ENCODE measurements around the gene CFAP221. TPM values are rescaled to one million over a fixed set of nuclear protein-coding genes. Genes with fewer than 3 reads are reported as not detected.

CFAP221 gene
- not detected for total RNA-seq

DNA sequence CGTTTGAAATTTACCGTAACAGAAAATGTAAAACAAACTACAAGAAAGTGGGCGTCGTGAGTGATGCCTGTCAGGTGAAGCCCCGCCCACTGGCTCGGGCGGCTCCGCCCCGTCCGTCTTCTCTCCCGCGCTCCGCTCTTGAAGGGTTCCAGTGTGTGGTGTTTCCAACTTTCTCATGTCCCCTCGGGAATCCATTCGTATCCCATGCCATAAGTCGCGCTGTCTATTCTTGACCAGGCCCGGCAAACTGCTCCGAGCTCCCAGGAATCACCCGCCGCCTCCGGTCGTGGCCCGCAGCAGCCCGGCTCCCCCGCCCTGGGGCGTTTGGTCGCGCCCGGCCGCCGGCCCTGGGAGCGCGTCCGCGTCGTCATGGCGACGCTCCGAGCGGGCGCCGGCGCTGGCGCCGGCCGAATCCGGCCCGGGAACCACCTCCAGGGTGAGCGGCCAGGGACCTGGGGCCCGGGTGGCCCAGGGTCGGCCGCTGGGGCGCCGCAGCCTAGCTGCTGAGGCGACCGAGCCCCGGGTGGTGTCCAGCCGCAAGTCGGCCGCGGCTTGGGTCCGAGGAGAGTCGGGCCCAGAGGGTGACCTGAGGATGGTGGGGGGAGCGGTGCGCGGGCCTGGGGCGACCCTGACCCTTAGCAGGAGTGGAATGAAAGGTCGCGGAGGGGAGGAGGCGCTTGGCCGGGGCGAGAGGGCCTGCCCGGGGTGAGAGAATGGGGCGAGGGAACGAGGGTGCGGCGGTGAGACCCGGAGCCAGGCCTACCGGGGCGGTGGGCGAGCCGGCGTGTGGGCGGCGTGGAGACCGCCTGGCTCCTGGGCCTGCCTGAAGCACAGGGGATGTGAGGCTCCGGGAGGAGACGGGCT lies at the start of gene CFAP221:
Gene CFAP221 (plus strand): TSS at position 375 of the 864 bp plus-strand sequence. CDS start 1,683 bp downstream, outside the sequence.
- DNase-seq (ENCODE audit: low read depth in 2 of 3, low spot score in 2 of 3), result peak in 2 of 3 donors; percentile 68 to 70

DNA sequence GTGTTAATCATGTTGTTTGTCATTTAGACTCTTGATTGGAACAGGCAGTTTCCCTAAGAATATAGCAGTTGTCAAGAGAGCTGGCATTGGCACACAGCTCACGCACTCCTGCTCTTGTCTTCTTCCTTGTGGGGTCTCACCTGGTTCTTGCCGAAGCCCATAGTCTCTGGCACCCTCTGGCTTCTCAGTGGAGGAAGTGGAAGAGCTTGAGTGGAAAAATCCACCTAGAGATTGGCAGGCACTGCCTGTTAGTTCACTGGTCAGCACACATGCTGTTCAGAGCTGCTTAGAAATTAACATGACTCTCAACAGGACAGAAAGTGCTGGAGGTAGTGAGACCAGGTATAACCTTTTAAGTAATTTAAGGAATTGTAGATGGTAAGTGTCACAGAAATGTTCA lies 48.3 kb upstream of the CFAP221 start:
- no peak for DNase-seq (ENCODE audit: low read depth in 2 of 3, low spot score in 2 of 3)

DNA sequence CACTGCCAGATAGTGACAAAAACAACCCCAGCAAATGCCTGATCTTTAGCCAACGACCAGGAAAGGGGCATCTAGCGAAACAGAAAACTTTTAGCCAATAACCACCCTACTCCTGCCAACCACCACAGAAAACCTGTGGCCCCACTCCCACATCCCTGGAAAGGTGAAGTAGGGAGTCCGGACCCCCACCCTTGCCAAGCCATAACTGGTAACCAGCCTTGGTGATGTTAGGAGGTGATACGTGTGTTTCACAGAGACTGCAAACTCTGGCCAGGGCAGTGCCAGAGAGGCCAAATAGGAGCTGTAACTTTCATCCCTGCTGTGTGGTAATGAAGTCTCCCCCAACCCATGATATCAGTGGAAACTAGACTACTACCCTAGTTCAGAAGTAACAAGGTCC lies 47.6 kb upstream of the CFAP221 start:
- no peak for DNase-seq (ENCODE audit: low read depth in 2 of 3, low spot score in 2 of 3)

DNA sequence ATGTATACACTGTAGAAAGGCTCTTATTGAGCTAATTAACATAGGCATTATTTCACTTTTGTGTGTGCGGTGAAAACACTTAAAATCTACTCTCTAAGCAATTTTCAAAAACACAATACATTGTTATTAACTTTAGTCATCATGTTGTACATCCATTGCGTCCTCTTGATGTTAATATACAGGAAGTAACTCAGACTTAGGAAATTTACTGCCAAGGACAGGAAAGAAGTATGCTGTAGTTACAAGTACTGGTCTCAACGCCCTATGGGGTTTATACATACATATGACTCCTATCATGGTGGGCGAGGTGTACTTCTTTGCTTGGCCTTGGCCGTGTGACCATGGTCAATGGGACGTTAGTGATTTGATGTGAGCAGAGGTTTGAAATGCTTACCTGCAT lies 35.5 kb upstream of the CFAP221 start:
- no peak for DNase-seq (ENCODE audit: low read depth in 2 of 3, low spot score in 2 of 3)

DNA sequence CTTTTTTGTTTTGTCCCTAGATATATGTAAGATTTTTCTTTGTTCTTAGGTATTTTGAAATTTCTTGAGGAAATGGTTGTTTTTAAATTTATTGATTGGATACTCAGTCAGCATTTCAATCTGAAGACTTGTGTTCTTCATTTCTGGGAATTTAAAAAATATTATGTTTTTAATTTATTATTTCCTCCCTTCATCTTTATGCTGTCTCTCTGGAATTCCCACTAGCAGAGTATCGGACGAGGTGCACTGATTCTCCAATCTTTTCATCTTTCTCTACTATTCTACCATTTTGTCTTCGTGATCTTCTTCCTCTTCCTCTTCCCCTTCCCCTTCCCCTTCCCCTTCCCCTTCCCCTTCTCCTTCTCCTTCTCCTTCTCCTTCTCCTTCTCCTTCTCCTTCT lies 32.3 kb upstream of the CFAP221 start:
- no peak for DNase-seq (ENCODE audit: low read depth in 2 of 3, low spot score in 2 of 3)

DNA sequence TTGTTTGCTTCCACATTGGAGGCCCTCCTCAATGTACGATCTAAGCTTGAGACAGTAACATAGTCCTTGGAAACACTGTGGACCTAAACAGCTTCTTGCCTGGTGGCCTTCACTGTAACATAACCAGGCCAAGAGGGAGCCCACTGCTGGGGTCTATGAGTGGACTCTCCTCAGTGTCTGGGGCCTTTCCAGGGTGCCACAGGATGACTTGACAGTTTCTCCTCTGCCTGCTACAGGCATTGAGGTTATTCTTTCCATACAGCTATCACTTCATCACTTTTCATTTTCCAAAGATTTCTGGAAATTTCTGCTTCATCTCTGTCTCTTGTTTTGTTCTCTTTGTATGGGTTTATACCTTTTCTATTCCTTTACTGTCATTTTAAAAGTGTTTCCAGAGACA lies 31.3 kb upstream of the CFAP221 start:
- DNase-seq (ENCODE audit: low read depth in 2 of 3, low spot score in 2 of 3), result no peak

DNA sequence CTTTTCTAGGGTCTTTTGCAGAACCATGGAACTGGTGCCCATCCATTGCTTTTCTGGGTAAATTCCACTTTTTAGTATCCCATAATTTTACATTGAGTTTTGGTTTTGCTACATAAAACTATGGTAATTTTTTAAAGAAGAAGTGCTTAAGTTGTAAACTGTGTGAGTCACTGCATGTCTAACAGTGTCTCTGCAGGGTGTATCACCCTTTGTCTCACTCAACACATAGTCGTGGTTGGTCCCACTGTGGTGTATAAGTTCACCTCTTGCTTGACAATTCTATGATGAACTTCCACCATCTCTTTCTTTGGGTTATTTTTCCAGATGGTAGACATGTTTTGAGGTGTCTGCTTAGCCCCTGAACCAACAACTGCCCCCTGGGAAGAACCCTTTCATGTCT lies 30.4 kb upstream of the CFAP221 start:
- no peak for DNase-seq (ENCODE audit: low read depth in 2 of 3, low spot score in 2 of 3)

DNA sequence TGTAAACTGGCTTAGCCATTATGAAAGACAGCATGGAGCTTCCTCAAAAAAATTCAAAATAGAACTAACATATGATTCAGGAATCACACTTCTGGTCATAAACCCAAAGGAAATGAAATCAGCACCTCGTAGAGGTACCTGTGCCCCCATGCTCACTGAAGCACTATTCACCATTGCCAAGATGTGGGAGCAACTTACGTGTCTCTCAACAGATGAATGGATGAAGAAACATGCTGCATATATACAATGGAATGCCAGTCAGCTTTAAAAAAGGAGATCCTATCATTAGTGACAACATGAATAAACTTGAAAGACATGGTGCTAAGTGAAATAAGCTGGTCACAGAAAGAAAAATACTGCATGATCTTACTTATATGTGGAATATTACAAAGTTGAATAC lies 28.1 kb upstream of the CFAP221 start:
- no peak for DNase-seq (ENCODE audit: low read depth in 2 of 3, low spot score in 2 of 3)

DNA sequence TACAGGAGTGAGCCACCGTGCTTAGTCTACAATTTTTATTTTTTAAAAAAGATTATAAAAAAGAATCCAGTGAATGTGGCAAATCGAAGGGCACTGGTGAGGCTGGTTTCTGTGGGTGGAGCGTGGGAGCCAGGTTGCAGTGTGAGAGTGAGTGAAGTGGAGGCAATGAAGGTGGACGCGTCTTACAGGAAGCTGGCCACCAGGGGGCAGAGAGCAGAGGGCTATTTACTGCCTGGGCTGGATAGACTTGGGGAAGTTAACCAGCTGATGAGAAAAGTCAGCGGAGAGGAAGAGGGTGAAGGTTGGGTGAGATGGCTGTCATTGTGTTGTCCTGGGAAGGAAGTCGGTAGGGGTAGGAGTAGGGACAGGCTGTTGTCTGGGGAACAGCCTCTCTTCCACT lies 26.8 kb upstream of the CFAP221 start:
- peak in 2 of 3 donors; percentile 64 to 85 for DNase-seq (ENCODE audit: low read depth in 2 of 3, low spot score in 2 of 3)

DNA sequence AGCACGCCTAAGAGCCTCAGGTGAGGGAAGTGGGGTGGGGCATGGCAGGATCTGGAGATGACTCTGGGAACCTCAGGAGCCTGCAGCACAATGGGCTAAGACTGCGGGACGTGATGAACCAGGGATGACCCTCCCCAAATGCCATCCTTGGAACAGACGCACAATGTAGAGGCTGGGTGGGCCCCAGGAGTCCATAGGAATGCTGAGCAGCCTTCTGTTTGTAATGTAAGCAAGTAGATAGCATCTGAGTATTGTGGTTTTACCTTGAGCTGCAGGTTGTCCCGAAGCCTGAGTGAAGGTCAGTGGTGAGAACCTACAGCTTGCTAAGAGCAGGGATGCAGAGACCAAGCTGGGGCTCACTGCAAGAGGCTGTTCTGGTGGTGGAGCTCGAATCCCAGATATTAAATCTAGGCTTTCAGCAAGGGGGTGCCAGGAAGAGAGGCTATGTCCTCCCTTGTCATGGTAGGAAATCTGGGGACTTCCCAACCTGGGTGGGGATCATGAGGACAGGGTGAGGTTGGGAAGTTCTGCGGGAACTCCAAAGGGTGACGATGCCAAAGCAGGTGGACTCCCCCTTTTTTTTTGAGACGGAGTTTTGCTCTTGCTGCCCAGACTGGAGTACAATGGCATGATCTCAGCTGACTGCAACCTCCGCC lies 25.7 kb upstream of the CFAP221 start:
- no peak for DNase-seq (ENCODE audit: low read depth in 2 of 3, low spot score in 2 of 3)

DNA sequence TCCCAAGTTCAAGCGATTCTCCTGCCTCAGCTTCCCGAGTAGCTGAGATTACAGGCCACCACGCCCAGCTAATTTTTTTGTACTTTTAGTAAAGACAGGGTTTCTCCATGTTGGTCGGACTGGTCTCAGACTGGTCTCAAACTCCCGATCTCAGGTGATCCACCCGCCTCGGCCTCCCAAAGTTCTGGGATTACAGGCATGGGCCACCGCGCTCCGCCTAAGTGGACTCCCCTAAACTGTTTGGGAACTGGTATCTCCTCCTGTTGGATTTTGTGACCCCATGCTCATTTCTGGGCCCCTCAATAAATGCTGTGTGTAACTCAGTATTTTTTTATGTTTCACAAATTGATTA lies 25.2 kb upstream of the CFAP221 start:
- DNase-seq (ENCODE audit: low read depth in 2 of 3, low spot score in 2 of 3), result no peak

DNA sequence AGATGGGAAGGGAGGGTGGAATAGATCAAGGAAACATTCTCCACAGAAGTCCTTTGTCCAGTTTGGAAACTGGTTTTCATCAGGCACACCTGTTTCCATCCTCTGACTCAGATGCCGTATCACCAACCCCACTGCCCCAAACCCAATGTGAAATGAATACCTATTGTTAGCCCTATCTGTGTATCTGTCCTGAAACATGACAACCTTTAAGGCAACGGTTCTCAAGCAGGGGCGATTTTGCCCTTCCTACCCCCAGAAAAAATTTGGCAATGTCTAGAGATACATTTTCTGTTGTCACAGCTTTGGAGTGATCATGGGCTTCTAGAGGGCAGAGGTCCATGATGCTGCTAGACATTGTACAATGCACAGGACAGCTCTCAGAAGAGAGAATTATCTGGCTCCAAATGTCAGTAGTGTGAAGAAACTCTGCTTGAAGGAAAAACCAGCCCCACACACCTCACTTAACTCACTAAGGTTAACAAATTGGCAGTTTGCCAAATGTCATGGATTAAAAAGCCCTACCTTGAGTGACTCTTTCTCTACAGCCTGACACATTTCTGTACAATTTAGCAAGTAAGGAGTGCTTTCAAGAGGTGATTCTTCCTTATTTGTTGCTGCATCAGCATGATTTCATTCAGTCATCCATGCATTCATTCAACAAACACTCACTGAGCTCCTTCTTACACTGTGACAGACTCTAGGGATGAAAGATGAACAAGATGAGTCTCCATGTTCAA lies 23.4 kb upstream of the CFAP221 start:
- DNase-seq (ENCODE audit: low read depth in 2 of 3, low spot score in 2 of 3), result no peak

DNA sequence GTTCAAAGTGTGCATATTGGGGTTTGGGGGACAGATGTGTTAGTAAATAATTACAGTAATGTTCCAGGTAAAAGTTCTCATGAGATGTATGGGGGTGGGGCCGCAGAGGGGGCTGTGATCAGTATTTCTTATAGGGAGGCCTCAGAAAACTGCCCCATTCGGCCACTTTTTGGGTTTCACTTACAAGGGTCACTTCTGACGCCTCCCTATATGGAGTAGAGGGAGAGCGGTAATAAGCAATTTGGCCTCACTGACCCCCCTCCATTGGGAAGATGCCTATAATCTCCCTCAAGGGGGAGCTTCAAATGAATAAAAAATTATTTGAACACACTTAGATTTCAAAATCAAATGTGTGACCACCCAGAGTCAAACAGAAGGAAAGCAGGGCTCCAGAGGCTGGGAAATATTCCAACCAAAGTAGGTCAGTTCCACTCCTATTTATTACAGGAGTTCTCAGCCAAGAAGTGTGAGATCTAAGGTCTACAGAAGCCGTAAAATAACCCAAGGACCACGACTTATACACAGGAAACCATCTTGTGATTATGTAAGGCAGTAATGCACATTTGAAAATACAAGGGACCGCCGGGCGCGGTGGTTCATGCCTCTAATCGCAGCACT lies 22.7 kb upstream of the CFAP221 start:
- DNase-seq (ENCODE audit: low read depth in 2 of 3, low spot score in 2 of 3), result no peak

DNA sequence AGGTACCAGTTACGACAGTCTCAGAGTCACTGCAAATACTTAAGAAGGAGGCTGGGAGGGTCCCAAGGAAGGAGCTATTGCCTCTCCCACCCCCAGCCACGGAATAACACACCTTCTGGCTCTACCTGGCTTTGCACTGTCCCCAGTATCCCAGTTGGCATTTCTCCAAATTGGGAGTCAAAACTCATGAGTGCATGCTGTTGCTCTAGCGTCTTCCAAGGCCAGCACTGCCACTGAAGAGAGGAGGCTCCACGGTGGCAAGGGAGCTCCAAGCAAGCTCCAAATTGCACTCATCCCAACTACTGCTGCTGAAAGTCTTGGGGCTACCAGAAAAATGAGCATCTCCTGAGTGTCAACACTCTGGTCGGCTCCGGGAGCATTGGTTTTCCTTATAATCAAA lies 21.6 kb upstream of the CFAP221 start:
- DNase-seq (ENCODE audit: low read depth in 2 of 3, low spot score in 2 of 3), result no peak

DNA sequence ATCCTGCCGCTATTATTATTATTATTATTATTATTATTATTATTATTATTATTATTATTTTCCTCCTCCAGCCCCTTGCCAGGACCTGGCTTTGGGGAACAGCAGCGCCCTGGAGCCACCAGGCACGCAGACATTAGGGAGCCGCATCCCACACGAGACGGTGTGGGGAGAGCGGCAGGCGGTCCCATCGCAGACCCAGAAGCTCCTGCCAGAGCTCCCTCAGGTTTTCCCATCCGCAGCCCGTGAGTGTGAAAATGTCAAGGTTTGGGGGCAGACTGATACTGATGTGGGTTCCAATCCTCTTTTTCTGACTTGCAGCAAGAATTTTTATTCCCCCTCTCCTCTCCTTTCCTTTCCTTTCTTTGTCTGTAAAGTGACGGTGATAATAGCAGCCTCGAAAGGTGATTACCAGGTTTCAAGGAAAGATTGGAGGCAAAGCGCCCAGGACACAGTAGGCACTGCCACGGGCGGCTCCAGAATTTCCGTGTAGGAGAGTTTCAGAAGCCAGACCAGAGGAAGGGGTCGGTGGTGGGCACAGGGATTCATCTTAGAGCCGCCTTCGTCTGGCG lies 20.8 kb upstream of the CFAP221 start:
- no peak for DNase-seq (ENCODE audit: low read depth in 2 of 3, low spot score in 2 of 3)

DNA sequence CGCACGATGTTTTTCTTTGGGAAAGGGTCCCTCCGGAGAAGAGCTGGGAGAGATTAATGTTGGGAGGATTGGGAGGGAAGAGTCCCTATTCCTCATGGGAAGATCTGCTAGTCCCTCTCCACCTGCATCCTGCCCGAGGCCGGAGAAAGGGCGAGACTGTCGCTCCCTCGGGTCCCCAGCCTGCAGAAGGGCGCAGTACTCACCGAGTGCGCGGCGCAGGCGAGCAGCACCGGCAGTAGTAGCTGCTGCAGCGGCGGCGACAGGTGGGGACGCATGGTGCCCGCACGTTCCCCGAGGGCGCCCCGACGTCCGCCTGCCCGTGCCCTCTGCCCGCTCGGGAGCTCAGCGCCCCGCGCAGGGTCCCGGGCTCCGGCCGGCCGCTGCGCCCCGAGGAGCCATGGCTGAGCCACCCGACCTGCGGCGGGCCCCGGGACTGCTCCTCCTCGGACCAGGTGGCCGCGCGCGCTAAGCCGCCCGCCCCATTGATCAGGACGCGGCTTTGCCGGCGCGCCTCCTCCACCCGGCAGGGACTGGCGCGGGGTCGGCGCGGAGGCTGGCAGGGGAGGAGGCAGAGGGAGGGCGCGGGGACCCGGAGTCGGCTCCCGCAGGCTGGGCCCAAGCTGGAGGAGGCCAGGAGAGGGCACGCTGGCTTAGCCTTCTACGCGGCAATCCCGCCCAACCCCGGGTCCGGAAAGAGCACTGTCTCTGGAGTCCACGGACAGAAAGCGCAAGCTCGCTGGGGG lies 20.1 kb upstream of the CFAP221 start, which contains the start of gene SCTR:
Gene SCTR (minus strand): TSS at position 532 of the 743 bp plus-strand sequence. CDS start 257 bp downstream, at position 275.
- DNase-seq (ENCODE audit: low read depth in 2 of 3, low spot score in 2 of 3), result peak in 1 of 3 donors; percentile 38

DNA sequence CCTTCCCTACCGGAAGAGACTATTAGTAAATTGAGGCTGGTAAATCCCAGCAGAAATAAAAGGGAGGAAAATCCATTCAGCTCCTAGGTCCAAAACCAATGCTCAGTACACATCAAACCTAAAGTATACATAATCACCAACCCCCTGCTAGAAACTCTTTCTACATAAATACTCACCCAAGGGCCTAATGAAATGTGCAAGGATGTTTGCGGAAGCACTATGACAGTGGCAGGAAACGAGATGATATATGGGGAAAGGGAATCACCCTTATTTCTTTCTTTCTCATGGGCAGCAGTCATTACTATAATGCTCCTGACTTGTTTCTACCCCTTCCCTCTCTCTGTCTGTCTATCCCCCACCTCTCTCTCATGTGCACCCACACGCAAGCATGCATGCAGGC lies 18.6 kb upstream of the CFAP221 start:
- peak in 2 of 3 donors; percentile 31 to 79 for DNase-seq (ENCODE audit: low read depth in 2 of 3, low spot score in 2 of 3)

DNA sequence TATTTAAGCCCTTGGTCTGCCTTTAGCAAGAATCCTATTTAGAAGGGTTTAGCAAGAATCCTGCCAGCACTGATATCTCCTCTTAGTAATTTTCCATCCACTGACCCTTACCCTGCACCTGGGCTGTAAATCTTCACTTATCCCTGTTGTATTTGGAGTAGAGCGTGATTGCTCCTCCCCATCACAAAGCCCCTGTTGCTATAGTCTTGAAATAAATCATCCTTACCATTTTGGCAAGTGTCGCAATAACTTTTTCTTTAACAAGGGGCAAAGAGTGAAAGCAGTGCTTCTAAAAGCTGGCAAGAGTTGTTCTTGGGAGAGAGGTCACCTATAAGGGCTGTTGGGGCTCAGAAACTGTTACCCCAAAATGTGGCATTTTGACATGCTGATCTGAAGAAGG lies 16.2 kb upstream of the CFAP221 start:
- no peak for DNase-seq (ENCODE audit: low read depth in 2 of 3, low spot score in 2 of 3)

DNA sequence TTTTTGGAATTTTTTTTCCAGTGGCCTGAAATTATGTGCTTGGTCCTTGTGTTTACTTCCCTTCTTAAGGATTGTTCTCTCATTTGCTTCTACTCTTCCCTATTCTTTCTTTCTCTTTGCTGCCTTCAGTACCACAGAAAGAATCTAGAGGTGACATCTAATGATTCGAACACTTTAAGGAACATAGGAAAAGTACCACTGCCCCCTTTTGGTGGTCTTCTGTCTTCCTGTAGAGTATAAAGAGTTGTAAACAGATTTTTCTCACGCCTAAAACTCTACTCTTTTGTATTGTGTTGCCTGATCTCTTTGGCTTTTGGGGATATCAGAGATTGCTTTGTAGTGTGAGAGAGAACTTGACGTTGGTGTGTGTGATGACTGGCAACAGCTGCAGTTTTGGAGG lies 13.0 kb upstream of the CFAP221 start:
- DNase-seq (ENCODE audit: low read depth in 2 of 3, low spot score in 2 of 3), result peak in 1 of 3 donors; percentile 59

DNA sequence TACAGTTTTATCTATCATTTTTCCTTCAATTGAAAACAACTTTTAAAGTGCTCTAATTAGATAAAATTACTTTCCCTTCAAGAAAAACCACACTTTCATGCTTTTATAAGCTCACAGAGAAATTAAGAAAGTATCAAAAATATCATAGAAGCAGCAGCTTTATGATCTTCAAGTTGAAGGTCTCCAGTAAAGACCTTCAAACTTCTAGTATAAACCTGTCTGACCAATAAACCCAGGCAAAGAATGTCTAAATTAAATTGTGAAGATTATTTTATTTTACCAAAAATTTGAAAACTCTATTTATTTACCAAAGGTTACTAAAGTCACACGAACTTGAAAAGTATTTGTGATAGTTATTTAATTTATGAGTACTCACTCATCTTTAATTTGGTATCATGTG lies 10.7 kb upstream of the CFAP221 start:
- no peak for DNase-seq (ENCODE audit: low read depth in 2 of 3, low spot score in 2 of 3)
